ENCODE results near the gene SNX13. TPM values are rescaled to one million over a fixed set of nuclear protein-coding genes. Genes with fewer than 3 reads are reported as not detected.

SNX13 gene
- total RNA-seq, 1 donor from 2014 or later, result 27.4 TPM

Other genes with a start within 250 kb of the SNX13 start
- not detected in 2 replicates for gene PRPS1L1, start 87.4 kb upstream of the SNX13 start, total RNA-seq

Data from lung microvascular endothelial cell (primary cell).